GM19467 (cell line): Measurements from ENCODE around the gene CCDC181.
"Not testable (repeated sequence)": the region's sequence is repeated elsewhere in the genome, so short reads cannot be mapped to it uniquely, and the experiment has no call there.

Experiments used
- ATAC-seq: cut with Tn5 transposase; IDR thresholded peaks from one replicate; pipeline ENCODE4 v1.9.1; 2021; ENCODE audit warnings: mild to moderate bottlenecking, moderate library complexity; ENCODE audit not compliant: unreplicated experiment

Gene CCDC181

DNA sequence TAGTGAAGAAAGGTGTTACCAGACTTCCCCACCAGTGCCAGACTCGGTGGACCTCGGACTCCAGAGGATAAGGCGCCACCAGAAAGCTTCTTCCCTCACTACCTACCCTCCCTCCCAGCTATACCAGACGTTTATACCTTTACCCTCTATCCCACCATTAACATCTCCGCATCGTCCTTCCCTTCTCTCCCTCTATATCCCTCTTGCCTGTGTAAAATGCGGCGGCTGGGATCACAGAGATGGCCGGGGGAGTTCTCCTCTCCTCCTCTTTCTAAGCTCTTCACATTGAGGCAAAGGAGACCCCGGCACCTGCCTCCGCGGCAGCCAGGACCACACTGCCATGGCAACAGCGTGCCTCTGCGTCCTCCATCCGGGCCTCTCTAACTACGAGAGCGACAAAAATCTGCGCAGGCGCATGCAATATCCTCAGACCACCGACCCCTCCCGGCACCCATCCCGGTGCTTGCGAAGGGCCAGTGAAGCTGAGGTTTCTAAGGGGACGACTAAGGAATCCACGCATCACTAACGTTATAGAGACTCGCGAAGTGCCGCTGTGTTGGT lies at the start of gene CCDC181:
Gene CCDC181, minus strand, starts transcription at position 394 of the 561 bp plus-strand sequence. CDS start 2,547 bp downstream, outside the sequence.
- ATAC-seq = peak; percentile 67

DNA sequence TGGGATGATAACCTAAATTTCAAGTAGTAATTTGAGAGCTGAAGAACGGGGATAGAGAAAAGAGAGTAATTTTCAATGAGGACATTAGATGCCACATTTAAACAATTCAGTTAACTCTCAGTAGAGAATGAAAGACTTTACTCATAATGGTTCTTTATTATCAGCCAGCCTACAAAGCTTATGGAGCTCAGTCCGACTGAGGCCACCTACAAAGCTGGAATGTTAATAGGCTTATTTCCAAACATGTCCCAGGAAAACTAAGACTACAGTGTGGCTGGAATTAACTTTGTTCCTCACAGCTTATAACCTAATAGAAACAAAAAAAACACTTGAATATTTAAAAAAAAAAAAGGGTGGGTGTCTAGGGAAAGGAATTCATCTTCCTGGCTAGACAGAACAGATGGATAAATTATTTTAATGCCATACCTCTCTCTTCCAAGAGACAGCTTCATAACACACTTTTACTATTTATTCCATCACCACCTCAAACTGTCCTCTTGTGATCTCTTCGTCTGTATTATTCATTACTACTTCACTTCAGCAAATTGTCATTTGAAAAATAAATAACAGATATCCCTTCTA lies 48.6 kb upstream of the CCDC181 start:
- no peak for ATAC-seq

DNA sequence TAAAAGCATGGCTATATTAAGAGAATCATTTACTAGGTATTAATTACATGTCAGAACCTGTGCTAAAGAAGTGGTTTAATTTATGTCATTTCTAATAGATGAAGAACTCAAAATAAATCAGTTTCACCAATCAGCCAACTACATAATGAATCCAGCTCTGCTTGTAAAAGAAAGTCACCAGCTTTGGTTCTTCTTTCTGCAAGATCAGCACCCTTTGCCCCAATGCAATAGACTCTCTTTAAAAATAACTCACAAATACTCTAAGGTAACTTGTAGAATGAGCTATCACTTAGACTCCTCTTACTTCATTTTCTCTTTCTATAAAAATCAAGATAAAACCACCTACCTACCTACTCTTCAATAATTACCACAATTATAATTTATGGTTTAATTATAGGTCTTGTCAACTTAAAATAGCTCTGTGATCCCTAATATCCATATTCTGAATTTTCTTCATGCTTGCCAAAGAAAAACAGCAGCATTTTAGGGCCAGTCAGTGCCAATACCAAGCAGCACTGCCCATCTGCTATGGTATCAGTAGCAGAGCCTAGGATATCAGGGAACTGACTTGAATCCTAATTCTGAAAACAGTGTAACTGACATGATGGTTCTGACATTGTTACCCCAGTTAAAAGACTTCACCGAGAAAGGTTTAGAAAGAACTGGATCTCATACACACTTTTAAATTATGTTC lies 47.2 kb upstream of the CCDC181 start:
- ATAC-seq = no peak

- no peak for ATAC-seq
Observed at GRCh38 chr1:169473347-169473746, 46.1 kb upstream of the CCDC181 start.

GRCh38 chr1:169472738-169473137 lies 45.5 kb upstream of the CCDC181 start:
- no peak for ATAC-seq

DNA sequence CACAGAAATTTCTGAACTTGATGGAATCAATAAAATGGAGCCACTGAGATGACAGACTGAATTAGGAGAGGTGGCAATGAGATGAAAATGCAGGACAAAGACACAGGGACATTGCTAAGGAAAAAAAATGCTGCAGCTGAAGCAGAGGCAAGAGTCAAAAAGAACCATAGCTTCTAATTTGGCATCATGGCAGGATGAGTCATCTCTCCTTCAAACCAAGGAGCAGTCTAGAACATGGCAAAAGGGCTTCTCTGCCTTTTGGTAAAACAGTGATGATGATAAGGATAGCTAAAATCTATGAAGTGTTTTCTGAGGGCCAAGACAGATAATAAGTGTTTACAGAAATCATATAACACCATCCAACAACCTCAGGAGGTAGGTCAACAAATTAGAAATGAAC lies 41.7 kb upstream of the CCDC181 start:
- ATAC-seq = no peak

GRCh38 chr1:169466259-169467230 lies 39.3 kb upstream of the CCDC181 start:
- no peak for ATAC-seq

- no peak for ATAC-seq
Observed at GRCh38 chr1:169465281-169465680, 38.0 kb upstream of the CCDC181 start.

DNA sequence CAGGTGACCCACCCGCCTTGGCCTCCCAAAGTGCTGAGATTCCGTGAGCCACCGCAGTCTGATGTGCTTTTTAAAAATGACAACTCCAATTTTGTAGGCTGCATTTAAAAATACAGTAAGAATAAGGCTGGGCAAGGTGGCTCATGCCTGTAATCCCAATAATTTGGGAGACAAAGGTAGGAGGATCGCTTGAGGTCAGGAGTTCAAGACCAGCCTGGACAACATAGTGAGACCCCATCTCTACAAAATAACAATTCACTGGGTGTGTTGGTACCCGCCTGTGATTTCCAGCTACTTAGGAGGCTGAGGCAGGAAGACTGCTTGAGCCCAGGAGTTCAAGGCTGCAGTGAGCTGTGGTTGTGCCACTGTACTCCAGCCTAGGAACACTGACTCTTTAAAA lies 35.1 kb upstream of the CCDC181 start:
- ATAC-seq = no peak

DNA sequence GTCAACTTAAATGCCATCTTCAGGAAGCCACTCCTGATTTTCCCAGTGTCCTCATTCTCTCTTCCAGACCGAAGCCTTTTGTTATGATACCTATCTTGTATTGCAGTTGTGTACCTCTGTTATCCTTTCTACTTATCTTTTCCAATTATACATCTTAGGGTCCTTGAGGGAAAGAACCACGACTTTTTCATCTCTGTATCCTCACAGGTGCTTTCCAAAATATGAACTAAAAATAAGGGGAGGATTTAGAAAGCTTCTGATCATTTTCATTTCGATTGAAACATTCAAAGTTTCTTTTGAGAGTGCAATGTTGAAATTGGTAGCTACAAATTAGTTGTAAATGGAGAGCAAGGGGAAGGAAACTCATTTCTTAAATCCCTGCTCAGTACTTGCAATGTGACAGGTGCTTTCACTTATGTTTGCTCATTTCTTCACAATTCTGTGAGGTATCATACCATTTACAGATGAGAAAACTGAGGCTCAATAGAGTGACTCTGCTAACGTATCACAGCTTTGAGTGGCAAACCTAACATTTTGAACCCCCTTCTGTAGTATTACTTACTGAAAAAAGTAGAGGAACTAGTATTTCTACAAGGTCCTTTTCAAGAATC lies 34.2 kb upstream of the CCDC181 start:
- ATAC-seq = no peak

DNA sequence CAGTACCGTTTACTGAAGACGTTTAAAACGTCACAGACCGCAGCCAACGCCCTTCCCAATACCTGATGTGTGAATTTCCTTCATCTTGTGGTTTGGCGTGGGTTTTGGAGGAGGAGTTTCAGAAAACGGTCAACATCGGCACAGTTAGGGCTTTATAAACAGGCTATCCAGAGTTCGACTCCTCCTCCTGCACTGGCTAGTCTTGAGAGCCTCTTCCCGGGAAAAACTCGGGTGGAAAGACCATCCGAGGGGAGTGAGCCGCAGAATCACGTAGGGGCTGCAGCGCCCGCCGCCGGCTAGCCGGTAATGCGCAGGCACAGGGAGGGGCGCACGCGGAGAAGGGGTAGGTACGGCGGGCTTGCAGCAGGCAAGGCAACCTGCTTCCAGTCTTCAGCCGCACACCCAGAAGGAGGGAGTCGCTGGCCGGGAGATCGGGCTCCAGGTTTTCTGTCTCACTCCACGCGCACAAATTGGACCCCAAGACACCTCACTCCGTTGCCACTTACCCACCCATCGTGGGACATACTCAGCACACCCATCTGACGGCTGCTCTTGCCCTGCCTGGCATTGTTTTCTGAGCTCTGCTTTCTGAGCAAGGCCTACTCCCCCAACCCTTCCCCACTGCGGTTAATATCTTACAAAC lies 33.0 kb upstream of the CCDC181 start:
- ATAC-seq = no peak

DNA sequence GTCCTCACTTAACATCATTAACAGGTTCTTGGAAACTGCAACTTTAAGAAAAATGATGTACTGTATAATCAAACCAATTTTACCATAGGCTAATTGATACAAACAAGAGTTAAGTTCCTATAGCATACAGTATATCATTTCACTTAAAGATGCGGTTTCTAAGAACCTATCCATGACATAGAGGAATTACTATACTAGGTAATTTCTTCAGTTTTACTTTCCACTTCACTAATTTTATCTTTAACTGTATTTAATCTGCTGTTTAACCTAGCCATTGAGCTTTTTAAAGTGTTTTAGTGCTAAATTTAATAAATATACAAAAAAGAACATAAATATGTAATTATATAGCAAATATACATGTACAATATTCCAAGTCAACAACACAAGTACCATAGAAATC lies 30.2 kb upstream of the CCDC181 start:
- ATAC-seq = no peak

- ATAC-seq = no peak
Observed at GRCh38 chr1:169456029-169456428, 28.8 kb upstream of the CCDC181 start.

DNA sequence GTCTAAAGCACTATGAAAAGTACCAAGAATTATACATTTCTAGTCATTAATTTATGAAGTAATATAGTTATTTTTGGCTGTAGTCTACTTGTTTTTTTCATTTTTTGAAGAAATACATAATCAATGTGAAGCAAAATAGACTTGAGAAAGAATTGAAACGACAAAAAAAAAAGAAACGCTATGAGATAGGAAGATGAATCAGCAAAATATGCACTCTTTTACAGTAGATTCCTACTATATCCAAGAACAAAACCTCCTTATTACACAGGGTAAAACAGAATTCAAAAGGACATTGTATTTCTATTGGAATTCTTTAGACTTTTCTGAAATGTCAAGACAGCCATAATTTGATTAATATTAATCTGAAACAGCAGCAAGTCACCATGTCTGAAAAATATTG lies 25.6 kb upstream of the CCDC181 start:
- no peak for ATAC-seq

DNA sequence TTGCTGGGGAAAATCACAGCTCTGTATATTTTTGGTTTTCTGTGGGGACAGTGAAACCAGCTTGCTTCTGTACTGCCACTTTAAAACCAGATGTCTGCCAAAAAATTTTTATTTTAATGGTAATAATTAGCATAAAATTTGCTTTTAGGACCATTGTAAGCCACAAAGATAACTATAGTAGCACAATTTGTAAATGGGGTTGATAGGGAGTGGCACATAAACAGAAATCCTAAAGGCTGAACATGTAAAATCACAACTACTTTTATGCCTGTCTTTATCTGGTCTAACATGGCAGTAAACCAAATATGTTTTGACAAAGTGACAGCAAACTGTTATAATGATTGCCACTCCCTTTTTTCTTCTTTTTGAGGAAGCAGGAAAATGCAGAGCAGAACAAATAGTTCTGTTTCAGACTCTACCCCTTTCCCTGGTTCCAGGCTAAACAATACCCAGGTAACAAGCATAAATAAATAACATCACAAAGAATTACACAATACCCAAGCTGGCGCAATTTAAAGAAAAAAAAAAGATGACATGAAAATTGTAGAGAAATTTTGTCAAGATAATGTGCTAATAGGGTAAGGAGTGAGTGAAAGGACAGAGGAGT lies 24.0 kb upstream of the CCDC181 start:
- no peak for ATAC-seq

- no peak for ATAC-seq
Observed at GRCh38 chr1:169443923-169444322, 16.6 kb upstream of the CCDC181 start.

DNA sequence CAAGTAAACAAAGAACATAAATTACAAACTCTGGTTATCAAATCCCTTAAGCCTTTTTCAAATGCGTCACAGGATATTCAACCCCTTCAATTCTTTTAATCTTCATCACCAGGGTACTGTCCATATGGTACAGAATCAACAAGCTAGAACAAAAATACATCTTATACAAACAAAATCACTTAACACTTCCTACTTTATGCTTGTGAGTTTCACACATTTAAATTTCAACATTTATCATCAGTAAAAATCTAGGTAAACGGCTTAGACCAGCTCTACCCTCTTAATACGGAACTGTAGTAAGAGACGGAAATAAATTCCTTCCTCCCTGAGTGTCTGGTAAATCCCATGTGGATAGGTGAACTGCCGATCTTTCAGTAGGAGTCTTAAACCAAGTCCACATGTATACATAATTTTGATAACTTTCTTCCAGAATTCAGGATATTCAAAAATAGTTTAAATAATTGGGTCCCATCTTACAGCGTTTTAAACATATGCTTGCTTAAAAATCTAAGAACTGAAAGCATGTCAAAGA lies 1.0 kb downstream of the CCDC181 start:
- ATAC-seq = no peak

GRCh38 chr1:169421309-169421708 lies 6.0 kb downstream of the CCDC181 start:
- no peak for ATAC-seq

- no peak for ATAC-seq
Observed at GRCh38 chr1:169414952-169415351, 12.3 kb downstream of the CCDC181 start.

DNA sequence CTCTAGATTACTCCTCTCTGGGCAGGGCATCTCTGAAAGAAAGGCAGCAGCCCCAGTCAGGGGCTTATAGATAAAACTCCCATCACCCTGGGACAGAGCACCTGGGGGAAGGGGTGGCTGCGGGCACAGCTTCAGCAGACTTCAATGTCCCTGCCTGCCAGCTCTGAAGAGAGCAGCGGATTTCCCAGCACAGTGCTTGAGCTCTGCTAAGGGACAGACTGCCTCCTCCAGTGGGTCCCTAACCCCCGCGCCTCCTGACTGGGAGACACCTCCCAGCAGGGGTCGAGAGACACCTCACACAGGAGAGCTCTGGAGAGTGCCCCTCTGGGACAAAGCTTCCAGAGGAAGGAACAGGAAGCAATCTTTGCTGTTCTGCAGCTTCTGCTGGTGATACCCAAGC lies 18.9 kb downstream of the CCDC181 start:
- ATAC-seq = not testable (repeated sequence)
